Umbilical cord (tissue), 2 donors: Measurements from ENCODE around the gene LUZP1. TPM values are rescaled to one million over a fixed set of nuclear protein-coding genes. Genes with fewer than 3 reads are reported as not detected.

Source experiments
- DNase-seq: peaks from one replicate; pipeline ENCODE4 v3.0.0-alpha.2; 2015; ENCODE audit warnings: low spot score
- total RNA-seq: library from RNA; depleted of rRNA; stranded (reverse); fragments of >200 nt; gene quantifications from one replicate; pipeline ENCODE4 v1.2.3, GENCODE V29; 2014; ENCODE audit warnings: low replicate concordance; ENCODE audit not compliant: insufficient read depth

LUZP1 gene
- total RNA-seq, 1 donor from 2014 or later = 13.0 TPM

GRCh38 chr1:23188936-23189452 lies 20.3 kb upstream of the LUZP1 start:
- peak; percentile 48 for DNase-seq

GRCh38 chr1:23188434-23188884 lies 19.8 kb upstream of the LUZP1 start:
- no peak for DNase-seq

GRCh38 chr1:23187637-23188036 lies 19.0 kb upstream of the LUZP1 start:
- no peak for DNase-seq

GRCh38 chr1:23185381-23185780 lies 16.7 kb upstream of the LUZP1 start:
- DNase-seq = no peak

- DNase-seq = peak; percentile 48
Observed at GRCh38 chr1:23184212-23184934, 15.7 kb upstream of the LUZP1 start.

- DNase-seq = no peak
Observed at GRCh38 chr1:23179862-23180261, 11.2 kb upstream of the LUZP1 start.

- DNase-seq = no peak
Observed at GRCh38 chr1:23178950-23179349, 10.3 kb upstream of the LUZP1 start.

GRCh38 chr1:23178414-23178813 lies 9.8 kb upstream of the LUZP1 start:
- DNase-seq = no peak

GRCh38 chr1:23177438-23178380 lies 9.1 kb upstream of the LUZP1 start:
- DNase-seq = peak; percentile 93

GRCh38 chr1:23177031-23177430 lies 8.4 kb upstream of the LUZP1 start:
- no peak for DNase-seq

GRCh38 chr1:23174426-23175110 lies 5.9 kb upstream of the LUZP1 start:
- DNase-seq = no peak

- no peak for DNase-seq
Observed at GRCh38 chr1:23171181-23171755, 2.6 kb upstream of the LUZP1 start.

GRCh38 chr1:23169727-23170335 lies 1.2 kb upstream of the LUZP1 start:
- DNase-seq = peak; percentile 68

- DNase-seq = peak; percentile 20
Observed at GRCh38 chr1:23169195-23169575, 529 bp upstream of the LUZP1 start.

GRCh38 chr1:23168079-23168444 lies 594 bp downstream of the LUZP1 start:
- DNase-seq = no peak

GRCh38 chr1:23167353-23168078 lies 1.1 kb downstream of the LUZP1 start:
- DNase-seq = peak; percentile 61

- DNase-seq = no peak
Observed at GRCh38 chr1:23166854-23167253, 1.8 kb downstream of the LUZP1 start.

GRCh38 chr1:23163395-23163794 lies 5.3 kb downstream of the LUZP1 start:
- DNase-seq = no peak

GRCh38 chr1:23159963-23160877 lies 8.4 kb downstream of the LUZP1 start:
- DNase-seq = no peak
